ENCODE data around the gene GNLY.

GRCh38 chr2:85681776-85682175, 12.4 kb upstream of the GNLY start:
- no peak for TF ChIP-seq MXI1 (IDR thresholded peaks at IDR 0.05; ENCODE audit: low read depth, low read length)
- no peak for TF ChIP-seq CTCF (IDR thresholded peaks at IDR 0.05)
- TF ChIP-seq, protein P1, sequence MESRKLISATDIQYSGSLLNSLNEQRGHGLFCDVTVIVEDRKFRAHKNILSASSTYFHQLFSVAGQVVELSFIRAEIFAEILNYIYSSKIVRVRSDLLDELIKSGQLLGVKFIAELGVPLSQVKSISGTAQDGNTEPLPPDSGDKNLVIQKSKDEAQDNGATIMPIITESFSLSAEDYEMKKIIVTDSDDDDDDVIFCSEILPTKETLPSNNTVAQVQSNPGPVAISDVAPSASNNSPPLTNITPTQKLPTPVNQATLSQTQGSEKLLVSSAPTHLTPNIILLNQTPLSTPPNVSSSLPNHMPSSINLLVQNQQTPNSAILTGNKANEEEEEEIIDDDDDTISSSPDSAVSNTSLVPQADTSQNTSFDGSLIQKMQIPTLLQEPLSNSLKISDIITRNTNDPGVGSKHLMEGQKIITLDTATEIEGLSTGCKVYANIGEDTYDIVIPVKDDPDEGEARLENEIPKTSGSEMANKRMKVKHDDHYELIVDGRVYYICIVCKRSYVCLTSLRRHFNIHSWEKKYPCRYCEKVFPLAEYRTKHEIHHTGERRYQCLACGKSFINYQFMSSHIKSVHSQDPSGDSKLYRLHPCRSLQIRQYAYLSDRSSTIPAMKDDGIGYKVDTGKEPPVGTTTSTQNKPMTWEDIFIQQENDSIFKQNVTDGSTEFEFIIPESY (IDR thresholded peaks at IDR 0.05; ENCODE audit: borderline replicate concordance, low read depth) = no peak
- TF ChIP-seq POLR2AphosphoS5 (IDR thresholded peaks at IDR 0.05; ENCODE audit: low read depth, low read length) = no peak
- no peak for TF ChIP-seq YY1 (IDR thresholded peaks at IDR 0.05; ENCODE audit: low read depth)
- TF ChIP-seq EP300 (IDR thresholded peaks at IDR 0.05; ENCODE audit: borderline replicate concordance in 1 of 2, low read depth in 1 of 2, low read length in 1 of 2) = no peak
- no peak for TF ChIP-seq CHD2 (IDR thresholded peaks at IDR 0.05; ENCODE audit: low read length, partially characterized antibody)
- no peak for TF ChIP-seq MAX (IDR thresholded peaks at IDR 0.05; ENCODE audit: low read depth)
